Measurements from ENCODE around the gene ADCK1.
A peak's percentile ranks its signal among the peaks of the same experiment; 100 is the strongest.

Gene ADCK1

DNA sequence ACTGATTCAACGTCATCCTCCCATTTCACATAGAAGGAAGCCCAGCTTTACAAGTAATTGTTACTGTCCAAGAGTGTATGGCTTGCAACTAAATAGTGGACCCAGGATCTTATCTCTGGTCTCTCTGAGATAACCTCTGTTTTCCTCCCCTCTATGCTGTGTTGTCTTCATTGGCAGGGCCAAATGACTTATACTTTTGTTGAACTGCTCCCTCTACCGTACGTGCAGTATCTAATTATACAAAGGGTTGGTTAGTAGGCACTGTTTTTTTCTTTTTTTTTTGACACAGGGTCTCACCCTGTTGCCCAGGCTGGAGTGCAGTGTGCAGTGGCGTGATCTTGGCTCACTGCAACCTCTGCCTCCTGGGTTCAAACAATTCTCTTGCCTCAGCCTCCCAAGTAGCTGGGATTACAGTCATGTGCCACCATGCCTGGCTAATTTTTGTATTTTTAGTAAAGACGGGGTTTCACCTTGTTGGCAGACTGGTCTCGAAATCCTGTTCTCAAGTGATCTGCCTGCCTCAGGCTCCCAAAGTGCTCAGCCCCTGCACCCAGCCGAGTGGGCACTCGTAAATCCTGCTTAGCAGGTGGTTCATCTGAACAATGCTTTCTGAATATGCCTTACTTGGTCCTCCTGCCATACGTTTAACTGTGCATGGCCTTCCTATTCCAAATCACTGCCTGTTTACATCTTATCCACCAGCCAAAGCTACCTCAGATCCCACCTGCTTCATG, 162.1 kb downstream of the ADCK1 start:
- DNase-seq: peak; percentile 5

DNA sequence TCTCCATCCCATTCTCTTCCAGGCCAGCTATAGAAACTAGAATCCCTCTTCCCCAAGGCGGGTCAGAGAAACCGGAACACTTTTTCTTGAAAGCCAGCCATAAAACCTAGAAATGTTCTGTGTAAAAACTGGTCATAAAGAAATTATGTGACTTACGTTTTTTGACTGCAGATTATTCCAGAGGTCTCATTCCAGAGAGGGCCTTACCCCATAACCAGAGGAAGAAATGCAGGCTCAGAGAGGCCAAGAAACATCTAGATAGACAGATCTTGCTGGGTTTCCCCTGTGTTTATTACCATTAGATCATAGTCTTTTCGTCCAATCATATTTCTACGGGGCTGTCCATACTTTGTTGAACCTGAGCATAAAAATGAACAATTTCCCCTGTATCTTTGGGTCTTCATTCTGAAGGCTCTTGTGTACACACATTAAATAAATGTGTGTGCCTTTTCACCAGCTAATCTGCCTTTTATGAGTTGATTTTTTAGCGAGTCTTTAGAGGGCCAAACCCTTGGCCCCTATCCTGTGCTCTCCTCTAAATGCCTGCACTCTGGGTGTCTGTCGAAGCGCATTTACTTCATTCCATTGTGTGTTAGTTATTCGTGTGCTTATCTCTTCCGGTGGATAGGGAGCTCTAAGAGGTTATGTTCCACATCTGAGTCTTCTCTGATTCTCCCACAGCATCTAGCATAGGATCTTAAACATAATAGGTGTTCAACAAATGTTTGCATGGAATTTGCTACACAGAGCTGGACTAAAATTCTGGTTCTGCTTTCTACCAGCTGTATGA, 163.0 kb downstream of the ADCK1 start:
- DNase-seq: no peak

DNA sequence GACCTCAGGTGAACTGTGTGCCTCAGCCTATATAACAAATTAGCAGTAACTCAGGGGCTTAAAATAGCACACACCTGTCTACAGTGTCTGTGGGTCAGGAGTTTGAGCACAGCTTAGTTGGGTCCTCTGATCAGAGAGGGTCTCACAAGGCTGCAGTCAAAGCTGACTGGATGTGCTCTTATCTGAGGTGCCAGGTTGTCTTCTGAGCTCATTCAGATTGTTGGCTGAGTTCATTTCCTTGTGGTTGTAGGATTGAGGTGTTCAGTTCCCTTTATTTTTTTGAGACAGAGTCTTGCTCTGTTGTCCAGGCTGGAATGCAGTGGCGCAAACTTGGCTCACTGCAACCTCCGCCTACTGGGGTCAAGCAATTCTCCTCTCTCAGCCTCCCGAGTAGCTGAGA, 164.7 kb downstream of the ADCK1 start:
- no peak for DNase-seq

DNA sequence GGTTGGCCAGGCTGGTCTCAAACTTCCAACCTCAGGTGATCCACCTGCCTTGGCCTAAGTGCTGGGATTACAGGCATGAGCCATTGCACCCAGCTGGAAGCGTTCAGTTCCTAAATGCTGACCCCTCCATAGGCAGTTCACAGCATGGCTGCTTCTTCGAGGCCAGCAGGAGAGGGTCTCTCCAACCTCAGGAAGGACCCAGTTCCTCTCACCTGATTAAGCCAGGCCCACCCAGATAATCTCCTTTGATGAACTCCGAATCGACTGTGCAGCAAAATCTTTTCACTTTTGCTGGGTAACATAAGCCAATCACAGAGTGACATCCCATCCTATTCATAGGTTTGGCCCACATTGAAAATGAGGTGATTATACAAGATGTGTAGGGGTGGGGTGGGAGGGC, 165.1 kb downstream of the ADCK1 start:
- no peak for DNase-seq

DNA sequence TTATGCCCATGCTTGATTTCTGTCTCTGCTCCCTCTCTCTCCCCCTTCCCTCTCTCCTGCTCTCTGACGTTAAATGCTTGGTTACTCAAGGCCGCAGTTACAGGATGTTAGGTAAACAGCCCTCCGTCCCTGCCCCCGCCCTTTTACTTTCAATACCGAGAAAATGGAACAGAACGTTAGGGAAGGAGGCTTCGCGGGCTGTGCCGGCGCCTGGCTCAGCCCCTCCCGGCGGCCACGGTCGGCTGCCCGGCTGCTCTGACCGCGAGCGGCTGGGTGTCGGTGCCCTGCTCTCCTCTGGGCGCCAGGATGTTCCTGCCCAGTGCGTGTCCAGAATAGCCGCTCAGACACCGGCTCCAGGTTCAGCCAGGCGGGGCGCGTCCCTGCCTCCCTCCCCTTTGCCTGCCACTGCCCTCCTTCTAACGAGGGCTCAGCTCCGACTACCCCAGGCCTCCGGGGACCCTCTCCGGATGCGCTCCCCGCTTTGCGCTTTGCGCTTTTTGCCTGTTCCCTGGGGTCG, 166.1 kb downstream of the ADCK1 start:
- peak; percentile 34 for DNase-seq

DNA sequence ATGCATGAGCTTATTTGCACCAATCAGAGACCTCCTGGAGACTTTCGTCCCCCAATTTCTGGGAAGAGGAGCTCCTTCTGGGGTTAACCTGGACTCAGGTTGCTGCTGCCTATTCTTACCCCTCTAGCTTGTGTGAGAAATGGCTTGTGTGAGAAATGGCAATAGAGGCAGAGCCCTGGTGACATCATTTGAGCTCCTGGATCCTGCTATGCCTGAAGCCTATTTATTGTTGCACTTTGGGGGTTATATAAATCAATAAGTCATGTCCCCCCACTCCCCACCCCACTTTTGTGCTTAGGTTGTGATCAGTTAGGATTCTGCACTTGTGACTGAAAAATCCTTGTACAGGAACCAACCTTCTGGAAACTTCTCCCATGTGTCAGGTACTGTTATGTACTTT, 167.2 kb downstream of the ADCK1 start:
- DNase-seq: no peak

DNA sequence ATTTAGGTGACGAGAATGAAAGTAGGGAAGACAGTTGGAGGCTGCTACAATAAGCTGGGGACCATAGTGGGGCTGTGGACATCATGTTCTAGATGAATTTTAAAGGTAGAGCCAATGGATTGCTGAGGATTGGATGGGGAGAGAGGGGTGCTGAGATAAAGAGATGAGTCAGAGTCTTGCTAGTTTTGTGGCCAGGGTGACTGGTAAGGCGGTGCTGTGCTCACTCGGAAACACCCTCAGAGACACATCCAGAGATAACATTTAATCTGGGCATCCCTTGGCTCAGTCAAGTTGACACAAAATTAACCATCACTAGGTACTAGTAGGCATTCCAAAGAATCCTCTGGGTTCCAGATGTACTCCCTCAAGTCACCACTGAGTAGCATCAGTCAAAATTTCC, 170.7 kb downstream of the ADCK1 start:
- DNase-seq: no peak

DNA sequence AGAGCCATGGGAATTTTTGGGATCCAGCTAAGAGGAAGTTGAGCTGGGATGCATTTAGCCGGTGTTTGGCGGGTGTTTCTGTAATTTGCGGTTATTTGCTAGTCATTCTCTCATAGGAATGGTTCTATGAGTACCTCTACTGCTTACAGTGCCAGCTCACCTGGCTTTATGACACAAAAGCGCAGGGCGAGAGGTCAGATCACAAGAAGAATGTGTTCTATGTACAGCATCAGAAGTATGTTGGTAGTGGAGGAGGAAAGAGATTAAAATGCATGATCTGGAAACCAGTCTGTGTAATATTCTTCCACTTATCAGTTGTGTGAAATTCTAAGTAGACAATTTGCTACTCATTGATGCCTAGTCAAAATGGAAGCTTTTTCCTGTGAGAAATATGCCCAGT, 173.3 kb downstream of the ADCK1 start:
- DNase-seq: no peak

DNA sequence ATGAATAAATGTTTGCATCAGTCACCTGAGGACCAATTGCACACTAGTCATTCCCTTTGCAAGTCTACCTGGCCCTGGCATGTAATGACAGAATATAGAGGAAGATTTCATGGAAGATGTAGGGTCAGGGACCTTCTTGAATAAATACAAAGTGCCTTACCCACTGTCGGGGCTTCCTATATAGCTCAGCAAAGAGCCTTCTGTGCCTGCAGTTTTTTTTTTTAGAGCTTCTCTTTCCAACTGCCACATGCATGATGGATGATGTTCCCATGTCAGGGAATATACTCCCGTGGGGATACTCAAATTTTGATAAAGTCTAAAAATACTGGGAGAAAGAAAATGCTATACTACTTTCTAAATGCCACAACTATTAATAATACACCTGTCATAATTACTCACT, 176.7 kb downstream of the ADCK1 start:
- no peak for DNase-seq

DNA sequence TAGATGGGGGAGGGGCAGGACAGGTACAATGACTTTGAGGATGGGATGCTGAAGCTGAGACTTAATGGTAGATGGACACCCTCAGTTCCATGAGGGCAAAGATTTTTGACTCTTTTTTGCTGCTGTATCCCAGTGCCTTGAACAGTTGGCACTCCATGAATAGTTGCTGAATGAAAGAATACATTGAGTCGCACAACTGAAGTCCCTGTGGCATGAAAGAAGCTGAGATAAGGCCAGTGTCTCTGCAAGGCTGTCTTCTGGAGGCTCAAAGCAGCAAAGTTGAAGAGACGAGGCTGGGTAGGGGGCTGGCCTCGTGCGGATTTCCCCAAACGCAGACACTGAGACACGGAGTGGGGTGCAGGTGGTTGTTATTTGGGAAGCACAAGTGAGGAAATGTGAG, 179.3 kb downstream of the ADCK1 start:
- DNase-seq: no peak

DNA sequence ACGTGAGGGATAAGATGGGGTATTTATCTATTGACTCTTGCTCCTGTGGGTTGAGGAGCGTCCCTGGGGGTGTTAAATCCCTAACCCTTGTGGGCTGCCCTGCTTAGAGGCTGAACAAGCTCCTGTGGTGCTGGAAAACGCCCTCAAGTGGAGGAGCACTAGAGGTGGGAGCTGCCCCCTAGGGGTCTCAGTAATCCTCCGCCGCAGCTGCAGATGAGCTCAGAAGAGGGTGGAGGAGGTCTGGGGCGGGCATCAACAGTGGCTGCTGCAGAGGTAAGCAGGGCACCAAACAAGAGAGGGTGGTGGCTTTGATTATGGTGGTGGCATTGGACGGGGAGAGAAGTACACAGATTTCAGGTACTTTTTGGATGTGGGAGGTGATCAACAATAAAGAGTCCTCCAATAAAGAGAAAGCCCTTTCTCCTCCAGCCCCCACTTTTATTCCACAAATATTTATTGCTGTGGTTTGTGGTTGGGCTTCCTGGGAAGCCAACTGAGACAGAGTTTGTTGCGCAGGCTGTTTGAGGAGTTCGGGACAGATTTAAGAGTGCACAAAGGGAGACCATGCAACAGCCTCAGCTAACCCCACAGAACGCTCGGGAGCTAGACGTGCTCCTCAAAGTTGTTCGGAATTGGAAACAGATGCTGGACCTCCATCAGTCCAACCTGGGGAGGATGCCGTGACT, 179.9 kb downstream of the ADCK1 start:
- DNase-seq: peak; percentile 4

DNA sequence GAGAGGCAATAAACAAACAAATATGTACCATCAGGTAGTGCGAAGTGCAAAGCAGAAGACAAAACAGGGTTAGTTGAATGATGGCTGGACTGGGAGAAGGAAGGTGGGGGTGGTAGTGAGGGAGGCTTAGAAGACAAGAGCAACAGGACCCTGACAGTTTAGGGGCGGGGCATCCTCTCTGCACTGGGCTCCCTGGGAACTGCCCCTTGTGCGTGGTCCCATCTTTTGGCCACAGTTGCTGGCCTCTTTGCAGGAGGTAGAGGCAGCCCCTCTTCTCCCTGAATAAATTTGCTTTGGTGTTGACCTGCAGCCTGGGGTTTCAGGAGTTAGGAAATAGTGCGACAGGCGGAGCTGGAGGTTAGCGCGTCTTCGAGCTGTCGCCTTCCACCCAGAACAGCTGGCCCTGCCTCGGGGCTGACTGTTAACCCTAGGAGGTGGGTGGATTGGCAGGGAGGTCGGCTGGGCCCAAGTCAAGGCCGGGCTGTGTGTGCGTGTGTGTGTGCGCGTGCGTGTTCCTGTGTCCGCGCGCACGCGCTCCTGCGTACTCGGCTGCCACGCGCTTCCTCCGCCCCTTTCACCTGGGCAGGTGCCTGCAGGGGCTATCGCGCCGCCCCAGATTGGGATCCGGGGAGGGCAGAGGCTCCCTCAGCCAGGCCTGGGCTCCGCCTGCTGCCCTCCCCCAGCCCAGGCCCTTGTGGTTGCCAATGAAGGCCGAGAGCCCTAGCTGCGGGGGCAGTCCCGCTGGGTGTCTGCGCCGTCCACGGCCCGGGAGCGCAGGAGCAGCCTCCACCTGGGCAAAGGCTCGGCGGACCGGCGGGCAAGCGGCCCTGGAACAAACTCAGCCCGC, 180.8 kb downstream of the ADCK1 start:
- DNase-seq: peak; percentile 10
